ENCODE measurements around the gene NAMPT. TPM values are rescaled to one million over a fixed set of nuclear protein-coding genes. Genes with fewer than 3 reads are reported as not detected.

NAMPT gene
- total and polyA plus RNA-seq, 9 of the 15 experiments (the other 6 are each of a cell fraction or from before 2014, with no cell fraction given), result 41.1 to 160 (median 106) TPM

DNA sequence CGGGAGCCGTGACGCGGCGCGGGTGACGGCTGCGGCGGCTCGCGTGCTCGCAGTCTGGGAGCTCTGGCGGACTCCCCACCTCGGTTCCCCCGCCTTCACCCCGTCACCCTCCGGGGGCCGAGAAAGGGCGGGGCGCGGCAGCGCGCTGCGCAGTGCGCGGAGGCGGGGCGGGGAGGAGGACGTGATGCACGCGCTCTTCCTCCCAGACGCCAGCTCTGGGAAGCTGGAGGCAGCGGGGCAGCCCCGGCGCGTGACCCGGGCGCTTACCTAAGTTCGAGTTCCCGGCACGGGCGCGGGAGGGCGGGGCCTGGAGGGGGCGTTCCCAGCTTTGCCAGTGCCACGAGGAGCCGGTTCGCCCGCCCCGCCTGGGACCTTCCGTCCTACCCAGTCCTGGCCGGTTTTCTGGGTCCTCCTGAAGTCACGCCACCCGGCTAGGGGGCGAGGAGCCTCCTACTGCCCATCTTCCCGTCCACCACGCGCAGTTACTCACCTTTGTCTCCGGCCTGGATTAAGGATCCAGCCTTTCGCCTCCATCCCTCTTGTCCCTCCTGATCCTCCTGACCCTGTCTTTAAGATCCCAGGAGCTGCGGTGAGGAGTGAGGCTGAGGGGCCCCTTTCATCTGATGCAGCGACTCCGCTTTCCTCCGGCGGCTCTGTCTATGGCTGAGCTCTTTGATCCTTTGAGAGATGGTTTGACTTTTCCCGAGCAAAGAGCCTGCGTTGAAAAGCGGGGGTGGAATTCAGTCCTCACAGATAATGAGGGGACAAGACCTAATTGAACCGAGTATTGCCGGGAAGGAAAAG, 470 bp upstream of the NAMPT start (continued):
- no peak for TF ChIP-seq CHD7 (IDR thresholded peaks at IDR 0.05; ENCODE audit: low read depth, low read length)
- TF ChIP-seq SMARCE1 (IDR thresholded peaks at IDR 0.05), result peak; percentile 81
- no peak for TF ChIP-seq ZNF197 (CRISPR knock-in tag; IDR thresholded peaks at IDR 0.05; ENCODE audit: low read depth)
- no peak for TF ChIP-seq CREB3 (tag; conservative IDR thresholded peaks at IDR 0.05; ENCODE audit: low read depth)
- peak in 1 of 2 experiments; percentile 75; a peak in 1 of 4 replicates for TF ChIP-seq KDM4B (IDR thresholded peaks at IDR 0.05; ENCODE audit: borderline replicate concordance in 2 of 2, low read depth in 1 of 2)
- peak; percentile 89 for TF ChIP-seq CTBP1 (IDR thresholded peaks at IDR 0.05; ENCODE audit: borderline replicate concordance)
- TF ChIP-seq CBX1 (IDR thresholded peaks at IDR 0.05; ENCODE audit: low read depth), result no peak; the same call in 1 of the 2 replicates
- peak; percentile 69 for TF ChIP-seq TAF1 (IDR thresholded peaks at IDR 0.05; ENCODE audit: control insufficient read depth, extremely low read depth, insufficient read depth, low read length, severe bottlenecking)
- TF ChIP-seq SRSF7 (optimal IDR thresholded peaks at IDR 0.05; ENCODE audit: low read depth, low read length), result no peak
- TF ChIP-seq, protein P1, sequence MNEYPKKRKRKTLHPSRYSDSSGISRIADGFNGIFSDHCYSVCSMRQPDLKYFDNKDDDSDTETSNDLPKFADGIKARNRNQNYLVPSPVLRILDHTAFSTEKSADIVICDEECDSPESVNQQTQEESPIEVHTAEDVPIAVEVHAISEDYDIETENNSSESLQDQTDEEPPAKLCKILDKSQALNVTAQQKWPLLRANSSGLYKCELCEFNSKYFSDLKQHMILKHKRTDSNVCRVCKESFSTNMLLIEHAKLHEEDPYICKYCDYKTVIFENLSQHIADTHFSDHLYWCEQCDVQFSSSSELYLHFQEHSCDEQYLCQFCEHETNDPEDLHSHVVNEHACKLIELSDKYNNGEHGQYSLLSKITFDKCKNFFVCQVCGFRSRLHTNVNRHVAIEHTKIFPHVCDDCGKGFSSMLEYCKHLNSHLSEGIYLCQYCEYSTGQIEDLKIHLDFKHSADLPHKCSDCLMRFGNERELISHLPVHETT (CRISPR knock-in tag; conservative IDR thresholded peaks at IDR 0.05 in 1 of 2, IDR thresholded peaks at IDR 0.05 in 1 of 2), result no peak; a peak in 1 of 4 replicates
- TF ChIP-seq FOS (IDR thresholded peaks at IDR 0.05; ENCODE audit: extremely low read depth, insufficient read length), result no peak
- no peak; a peak in 2 of 4 replicates for TF ChIP-seq SRF (CRISPR knock-in tag; IDR thresholded peaks at IDR 0.05)

Data from K562 (cell line).